Activated gamma-delta T cell (primary cell): Measurements from ENCODE around the gene YJEFN3.
A peak's percentile ranks its signal among the peaks of the same experiment; 100 is the strongest.

Source experiments
- DNase-seq: peaks from one replicate; lab custom pipeline; 2025; lab: John Stamatoyannopoulos, UW

The YJEFN3 gene

DNA sequence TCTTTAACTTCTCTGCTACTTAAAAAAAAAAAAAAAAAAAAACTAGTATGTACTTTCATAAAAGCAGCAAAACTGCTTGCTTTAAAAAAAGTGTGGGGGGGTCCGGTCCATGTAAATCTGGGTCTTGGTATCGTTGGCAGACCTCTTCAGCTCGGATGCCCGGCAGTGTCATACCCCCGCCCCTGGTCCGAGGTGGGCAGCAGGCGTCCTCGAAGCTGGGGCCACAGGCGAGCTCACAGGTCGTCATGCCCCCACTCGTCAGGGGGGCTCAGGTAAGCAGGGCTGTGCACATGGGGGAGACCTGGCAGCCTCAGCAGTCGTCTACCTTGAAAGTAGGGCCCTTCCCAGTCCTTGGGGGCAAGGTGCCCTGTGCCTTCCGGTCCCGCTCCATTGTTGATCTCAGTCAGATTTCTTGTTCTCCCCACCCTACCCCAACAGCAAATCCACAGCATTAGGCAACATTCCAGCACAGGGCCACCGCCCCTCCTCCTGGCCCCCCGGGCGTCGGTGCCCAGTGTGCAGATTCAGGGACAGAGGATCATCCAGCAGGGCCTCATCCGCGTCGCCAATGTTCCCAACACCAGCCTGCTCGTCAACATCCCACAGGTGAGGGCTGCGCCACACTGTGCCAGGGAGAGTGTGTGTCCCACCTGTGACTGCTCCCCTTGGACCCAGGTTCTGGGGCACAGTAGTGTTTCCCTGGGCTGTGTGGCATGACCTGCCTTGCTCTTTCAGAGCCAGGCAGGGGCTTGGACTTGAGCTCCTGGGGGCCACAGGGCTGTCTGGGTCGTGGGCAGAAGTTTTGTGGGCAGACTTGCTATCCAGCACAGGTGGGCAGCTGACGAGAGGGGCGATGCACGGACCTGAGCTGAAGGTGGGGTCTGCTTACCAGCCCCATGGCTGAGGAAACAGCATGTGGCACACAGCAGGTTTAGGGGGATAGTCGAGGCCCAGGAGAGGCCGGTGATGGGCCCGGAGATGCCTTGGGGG is 32.8 kb upstream of the YJEFN3 start:
- DNase-seq = no peak

DNA sequence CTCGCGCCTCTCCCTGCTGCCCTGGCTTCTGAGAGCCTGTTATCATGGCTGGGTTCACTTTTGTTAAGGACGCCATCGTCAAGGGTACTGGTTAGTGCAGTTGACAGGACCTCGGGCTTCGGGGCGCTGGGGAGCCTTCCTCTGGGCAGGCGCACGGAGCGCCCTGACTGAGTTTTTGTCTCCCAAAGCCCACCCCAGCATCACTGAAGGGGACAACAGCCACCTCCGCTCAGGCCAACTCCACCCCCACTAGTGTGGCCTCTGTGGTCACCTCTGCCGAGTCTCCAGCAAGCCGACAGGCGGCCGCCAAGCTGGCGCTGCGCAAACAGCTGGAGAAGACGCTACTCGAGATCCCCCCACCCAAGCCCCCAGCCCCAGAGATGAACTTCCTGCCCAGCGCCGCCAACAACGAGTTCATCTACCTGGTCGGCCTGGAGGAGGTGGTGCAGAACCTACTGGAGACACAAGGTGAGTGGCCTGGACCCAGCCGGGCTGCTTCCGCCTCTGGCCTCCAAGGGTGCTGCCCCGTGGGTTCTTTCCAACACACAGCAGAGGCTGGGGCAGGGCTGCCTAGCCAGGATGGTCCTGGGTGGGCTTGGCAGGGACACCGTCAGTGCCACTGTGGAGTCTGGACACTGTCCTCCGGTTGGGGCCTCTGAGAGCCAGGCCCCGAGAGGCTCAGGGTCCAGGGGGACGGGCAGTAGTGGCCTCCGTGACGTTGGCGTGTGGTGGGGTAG is 30.3 kb upstream of the YJEFN3 start:
- DNase-seq = no peak

- no peak for DNase-seq
These were observed 29.3 kb upstream of the YJEFN3 start for GRCh38 chr19:19499272-19499995.

- no peak for DNase-seq
These were observed 27.6 kb upstream of the YJEFN3 start for GRCh38 chr19:19500975-19501644.

DNA sequence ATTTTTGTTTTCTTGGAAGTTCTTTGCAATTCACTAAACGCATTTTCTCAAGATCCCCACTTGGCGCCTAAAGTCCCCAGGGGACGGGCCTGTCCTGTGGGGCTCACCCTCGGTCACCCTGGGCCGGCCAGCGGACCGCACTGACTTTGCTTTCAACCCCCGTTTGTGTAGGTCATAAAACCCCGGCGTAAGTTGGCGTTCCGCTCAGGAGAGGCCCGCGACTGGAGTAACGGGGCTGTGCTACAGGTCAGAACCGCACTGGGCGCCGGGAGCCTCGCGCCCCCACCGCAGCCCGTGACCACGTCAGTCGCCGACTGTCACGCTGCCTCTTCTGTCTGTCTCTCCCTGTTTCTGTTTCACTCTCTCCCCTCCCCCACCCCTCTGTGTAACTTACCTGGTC is 26.9 kb upstream of the YJEFN3 start:
- DNase-seq = no peak

DNA sequence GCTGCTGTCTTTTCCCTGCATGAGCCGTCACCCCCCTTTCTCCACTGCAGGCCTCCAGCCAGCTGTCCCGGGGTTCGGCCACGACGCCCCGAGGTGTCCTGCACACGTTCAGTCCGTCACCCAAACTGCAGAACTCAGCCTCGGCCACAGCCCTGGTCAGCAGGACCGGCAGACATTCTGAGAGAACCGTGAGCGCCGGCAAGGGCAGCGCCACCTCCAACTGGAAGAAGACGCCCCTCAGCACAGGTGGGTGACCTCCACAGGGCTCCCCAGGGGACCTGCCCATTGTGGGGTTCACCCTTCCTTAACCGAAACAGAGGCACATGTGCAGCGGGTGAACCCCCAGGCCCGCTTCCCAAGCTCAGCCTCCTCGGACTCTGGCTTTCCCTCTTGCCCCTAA is 26.4 kb upstream of the YJEFN3 start:
- no peak for DNase-seq

DNA sequence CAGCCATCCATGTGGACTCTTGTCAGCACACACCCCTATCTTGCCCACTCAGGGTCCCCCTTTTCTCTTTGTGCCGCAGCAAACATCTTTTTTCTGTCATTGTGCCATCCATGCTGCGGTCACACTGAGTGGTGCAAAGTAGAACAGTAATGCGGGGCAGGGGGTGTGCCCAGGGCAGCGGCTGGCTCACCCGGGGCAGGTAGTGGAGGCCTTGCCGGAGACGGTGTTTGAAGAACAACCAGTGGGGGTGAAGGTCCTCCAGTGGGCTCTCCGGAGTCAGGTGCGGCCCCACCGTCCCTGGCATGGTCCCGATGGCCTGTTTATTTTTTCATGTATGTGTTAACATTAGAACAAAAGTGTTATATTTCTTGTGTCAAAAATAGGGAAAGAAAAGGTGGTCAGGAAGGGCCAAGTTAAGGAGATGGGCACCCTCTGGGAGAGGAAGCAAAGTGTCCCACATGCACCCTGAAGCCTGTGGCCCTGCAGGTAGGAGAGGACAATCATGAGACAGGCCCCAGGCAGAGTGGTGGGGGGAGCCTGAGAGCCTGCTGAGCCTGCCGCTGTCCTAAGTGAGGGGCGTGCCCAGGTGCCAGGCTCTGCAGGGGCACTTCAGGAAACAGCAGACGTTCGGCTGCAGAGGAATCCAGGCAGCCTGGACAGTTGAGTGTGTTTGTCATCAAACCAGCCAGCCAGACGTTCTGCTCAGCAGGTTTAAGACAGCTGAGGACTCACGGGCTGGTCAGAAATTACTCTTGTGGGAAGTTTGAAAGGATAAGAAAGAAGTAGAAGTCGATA is 25.7 kb upstream of the YJEFN3 start:
- no peak for DNase-seq

DNA sequence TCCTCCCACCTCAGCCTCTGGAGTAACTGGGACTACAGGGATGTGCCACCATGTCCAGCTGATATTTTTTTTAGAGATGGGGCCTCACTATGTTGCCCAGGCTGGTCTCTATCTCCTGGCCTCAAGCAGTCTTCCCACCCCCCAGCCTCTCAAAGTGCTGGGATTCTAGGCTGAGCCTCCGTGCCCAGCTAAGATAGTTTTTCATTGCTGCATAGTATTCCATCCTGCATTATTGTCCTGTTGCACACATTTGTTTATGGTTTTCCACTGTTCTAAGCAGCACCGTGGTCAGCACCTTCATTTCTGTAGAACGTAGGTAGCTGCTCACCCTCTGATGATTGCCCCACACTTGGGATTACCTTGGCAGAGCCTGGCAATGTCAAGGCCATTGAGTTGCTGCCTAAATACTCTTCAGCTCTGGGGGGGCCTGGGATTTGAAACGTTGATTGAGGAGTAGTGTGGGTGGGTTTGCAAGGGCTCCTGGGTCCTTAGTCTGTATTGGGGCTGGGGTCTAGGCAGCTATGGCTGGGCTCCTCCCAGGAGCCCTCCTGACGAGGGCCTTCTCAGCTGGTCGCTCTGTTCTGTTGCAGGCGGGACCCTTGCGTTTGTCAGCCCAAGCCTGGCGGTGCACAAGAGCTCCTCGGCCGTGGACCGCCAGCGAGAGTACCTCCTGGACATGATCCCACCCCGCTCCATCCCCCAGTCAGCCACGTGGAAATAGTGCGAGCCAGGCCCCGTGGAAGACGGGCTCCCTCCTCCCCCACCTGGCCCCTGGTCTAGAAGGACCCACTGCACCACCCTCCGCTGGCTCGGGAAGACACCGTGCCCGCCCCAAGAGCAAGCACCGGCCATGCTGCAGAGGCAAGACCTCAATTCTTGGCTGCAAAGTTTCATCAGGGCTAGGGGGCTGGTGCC is 23.7 kb upstream of the YJEFN3 start:
- DNase-seq = no peak

- no peak for DNase-seq
These were observed 22.9 kb upstream of the YJEFN3 start for GRCh38 chr19:19505669-19506326.

- DNase-seq = no peak
These were observed 22.1 kb upstream of the YJEFN3 start for GRCh38 chr19:19506592-19506991.

- DNase-seq = no peak
These were observed 21.4 kb upstream of the YJEFN3 start for GRCh38 chr19:19507354-19507753.

GRCh38 chr19:19508217-19508616 is 20.5 kb upstream of the YJEFN3 start:
- no peak for DNase-seq

GRCh38 chr19:19510432-19510831 is 18.3 kb upstream of the YJEFN3 start:
- DNase-seq = no peak

DNA sequence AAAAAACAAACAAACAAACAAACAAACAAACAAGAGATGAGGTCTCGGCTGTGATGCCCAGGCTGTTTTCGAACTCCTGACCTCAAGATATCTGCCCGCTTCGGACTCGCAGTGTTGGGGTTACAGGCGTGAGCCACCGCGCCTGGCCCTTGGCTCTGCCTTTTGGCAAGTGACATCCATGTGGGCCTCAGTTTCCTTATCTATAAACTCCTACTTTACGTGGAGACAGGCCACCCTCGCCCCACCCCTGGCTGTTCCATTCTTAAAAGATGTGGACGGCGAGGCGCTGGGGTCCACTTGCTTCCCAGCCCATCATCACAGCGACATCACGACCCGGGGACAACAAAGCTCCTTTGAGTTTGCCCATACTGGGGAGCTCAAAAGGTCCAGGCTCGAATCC is 15.0 kb upstream of the YJEFN3 start:
- no peak for DNase-seq

DNA sequence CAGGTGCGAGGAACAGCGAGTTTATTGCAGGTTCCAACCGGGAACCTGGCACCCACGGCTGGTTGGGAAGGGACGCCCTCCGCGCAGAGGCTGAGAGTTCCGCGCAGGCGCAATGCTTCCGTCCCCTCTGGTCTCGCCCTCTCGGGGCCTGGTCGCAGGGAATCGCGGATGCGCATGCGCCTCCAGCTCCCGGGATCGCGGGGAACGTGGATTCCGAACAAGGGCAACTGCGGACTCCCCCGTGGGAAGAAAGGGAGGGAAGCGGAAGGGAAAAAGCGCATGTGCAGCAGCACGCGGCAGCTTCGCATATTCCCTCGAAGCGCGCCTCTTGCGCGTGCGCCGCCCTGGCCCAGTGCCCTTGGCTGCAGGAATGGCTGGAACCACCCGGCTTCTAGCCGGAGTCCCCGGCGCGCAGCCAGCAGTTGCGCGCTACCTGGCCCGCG is 14.5 kb upstream of the YJEFN3 start:
- DNase-seq = no peak

- no peak for DNase-seq
These were observed 13.7 kb upstream of the YJEFN3 start, which contains the start of gene TSSK6 for GRCh38 chr19:19514881-19515641. Gene TSSK6 (minus strand): TSS chr19:19515548. CDS start chr19:19515427, 121 bp downstream.

GRCh38 chr19:19515642-19516519 is 12.8 kb upstream of the YJEFN3 start, which contains the start of gene NDUFA13:
Gene NDUFA13 (plus strand): TSS chr19:19516225. CDS start chr19:19516239, 14 bp downstream.
- peak; percentile 69 for DNase-seq
